GOT3 (cell line): ENCODE data around the gene TNFAIP3.
"Not testable (repeated sequence)": the region's sequence is repeated elsewhere in the genome, so short reads cannot be mapped to it uniquely, and the experiment has no call there.

Source experiments
- DNase-seq: peaks from one replicate; lab custom pipeline; 2025; ENCODE audit warnings: mixed read lengths; lab: John Stamatoyannopoulos, UW

TNFAIP3 gene

DNA sequence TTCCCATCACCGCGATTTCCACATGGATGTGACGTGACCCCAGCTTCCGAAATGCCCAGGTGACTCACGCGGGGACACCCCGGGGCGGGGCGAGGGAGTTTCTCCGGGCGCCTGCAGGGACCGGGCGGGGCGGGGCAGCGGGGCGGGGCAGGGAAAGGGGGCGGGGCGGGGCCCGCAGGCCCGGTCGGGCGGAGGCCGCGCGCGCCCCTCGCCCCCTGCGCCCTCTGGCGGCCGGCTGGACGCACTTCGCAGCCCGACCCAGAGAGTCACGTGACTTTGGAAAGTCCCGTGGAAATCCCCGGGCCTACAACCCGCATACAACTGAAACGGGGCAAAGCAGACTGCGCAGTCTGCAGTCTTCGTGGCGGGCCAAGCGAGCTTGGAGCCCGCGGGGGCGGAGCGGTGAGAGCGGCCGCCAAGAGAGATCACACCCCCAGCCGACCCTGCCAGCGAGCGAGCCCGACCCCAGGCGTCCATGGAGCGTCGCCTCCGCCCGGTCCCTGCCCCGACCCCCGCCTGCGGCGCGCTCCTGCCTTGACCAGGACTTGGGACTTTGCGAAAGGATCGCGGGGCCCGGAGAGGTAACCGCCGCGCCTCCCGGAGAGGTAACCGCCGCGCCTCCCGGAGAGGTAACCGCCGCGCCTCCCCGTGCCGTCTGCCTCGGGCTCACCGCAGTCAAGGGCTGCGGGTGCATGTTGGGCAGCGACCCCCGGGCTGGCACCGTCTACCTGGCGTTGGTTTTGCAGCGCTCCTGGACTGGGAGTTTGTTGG lies at the start of gene TNFAIP3:
Gene TNFAIP3 (plus strand): TSS at position 346 of the 771 bp plus-strand sequence. CDS start 3,969 bp downstream, outside the sequence.
- peak; percentile 87 for DNase-seq

- DNase-seq = no peak
Measured at GRCh38 chr6:137818440-137818839, 48.6 kb upstream of the TNFAIP3 start.

DNA sequence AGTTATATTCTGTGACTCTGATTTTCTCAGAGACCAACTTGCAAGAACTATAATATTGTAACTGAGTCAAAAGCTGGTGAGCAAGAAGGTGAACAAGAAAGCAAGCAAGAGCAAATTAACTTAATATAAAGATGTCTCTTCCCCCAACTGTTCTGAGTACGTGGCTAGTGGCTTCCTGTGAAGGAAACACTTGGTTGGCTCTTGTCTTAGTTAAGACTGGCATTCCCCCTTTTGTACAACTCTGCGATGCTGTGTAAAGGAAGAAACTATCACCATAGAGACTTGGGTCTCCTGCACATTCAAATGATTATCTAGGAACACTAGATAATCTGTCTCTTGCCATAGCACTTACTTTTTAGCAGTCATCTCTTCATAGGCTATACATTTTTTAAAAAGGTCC lies 47.3 kb upstream of the TNFAIP3 start:
- DNase-seq = no peak

- DNase-seq = no peak
Measured at GRCh38 chr6:137820425-137820824, 46.6 kb upstream of the TNFAIP3 start.

DNA sequence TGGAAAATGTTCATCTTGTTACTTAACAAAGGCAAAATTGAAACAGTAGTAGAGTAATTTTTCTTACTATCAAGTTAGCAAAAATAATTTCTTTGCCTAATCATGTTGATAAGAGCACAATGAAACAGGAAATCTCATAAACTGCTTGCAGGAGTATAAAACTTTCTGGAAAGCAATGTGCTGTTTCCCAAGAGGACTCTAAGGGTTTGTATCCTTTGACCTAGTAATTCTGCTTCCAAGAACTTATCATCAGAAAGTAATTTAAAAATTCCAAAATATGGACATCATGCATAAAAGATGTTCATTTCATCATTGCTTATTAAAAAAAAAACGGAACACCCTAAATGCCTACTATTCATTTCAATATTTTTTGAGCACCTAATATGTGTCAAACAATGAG lies 46.1 kb upstream of the TNFAIP3 start:
- no peak for DNase-seq

GRCh38 chr6:137821491-137821890 lies 45.6 kb upstream of the TNFAIP3 start:
- DNase-seq = no peak

GRCh38 chr6:137823826-137824555 lies 43.1 kb upstream of the TNFAIP3 start:
- DNase-seq = no peak

DNA sequence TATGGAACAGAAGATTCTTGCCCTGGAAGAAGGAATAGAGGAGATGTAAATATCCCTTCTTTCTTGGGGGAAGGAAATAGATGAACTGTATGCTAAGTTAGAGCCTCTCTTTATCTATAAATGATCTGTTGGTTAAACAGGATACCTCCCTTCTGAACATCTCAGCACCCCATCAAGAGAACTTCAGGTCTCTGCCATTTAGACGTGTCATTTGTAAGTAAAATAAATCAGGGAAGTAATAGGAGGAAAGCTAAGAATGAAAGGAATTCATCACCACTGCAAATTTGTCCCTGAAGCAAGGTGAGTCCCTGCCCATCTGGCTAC lies 42.5 kb upstream of the TNFAIP3 start:
- DNase-seq = no peak

DNA sequence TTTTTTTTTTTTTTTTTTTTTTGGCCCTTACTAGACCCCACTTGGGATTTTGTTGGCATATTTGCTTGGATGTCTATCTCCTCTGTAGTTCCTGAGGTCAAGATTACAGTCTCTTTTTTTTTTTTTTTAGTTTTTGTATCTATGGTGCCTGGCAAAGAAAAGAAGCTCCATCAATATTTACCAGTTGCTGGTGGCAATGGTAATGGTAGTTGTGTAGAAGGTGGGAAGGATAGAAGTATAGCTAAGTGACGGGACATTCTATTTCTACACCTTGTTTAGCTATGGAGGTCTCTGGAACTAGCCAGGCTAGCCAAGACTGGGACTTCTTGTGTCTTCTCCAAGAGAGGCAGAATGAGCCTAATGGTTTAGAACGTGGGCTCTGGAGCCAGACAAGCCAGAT lies 42.2 kb upstream of the TNFAIP3 start:
- DNase-seq = no peak

- DNase-seq = no peak
Measured at GRCh38 chr6:137827411-137827940, 39.6 kb upstream of the TNFAIP3 start.

- DNase-seq = no peak
Measured at GRCh38 chr6:137827977-137828810, 38.9 kb upstream of the TNFAIP3 start.

- no peak for DNase-seq
Measured at GRCh38 chr6:137829641-137830083, 37.4 kb upstream of the TNFAIP3 start.

- no peak for DNase-seq
Measured at GRCh38 chr6:137830511-137830911, 36.5 kb upstream of the TNFAIP3 start.

DNA sequence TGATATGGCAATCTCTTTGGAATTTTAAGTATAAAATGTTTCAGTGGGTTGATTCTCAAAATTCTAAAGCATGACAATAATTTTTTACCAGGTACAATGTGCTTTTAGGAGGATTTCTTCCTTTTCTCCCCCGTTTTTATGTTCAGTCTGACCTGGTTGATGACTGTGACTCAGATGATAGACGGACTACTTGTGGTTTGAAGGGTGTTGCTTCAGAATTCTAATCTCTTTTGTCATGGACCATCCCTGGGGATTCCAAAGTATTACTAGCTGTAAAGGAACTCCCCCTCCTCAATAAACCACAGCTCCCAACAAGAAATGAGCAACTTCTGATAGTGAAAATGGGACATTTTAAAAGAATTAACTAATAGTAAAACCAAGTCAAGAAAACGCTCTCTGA lies 34.9 kb upstream of the TNFAIP3 start:
- no peak for DNase-seq

GRCh38 chr6:137834508-137834907 lies 32.6 kb upstream of the TNFAIP3 start:
- no peak for DNase-seq

- DNase-seq = no peak
Measured at GRCh38 chr6:137836788-137837187, 30.3 kb upstream of the TNFAIP3 start.

GRCh38 chr6:137838090-137838489 lies 29.0 kb upstream of the TNFAIP3 start:
- not testable (repeated sequence) for DNase-seq

GRCh38 chr6:137838597-137838996 lies 28.5 kb upstream of the TNFAIP3 start:
- DNase-seq = not testable (repeated sequence)

DNA sequence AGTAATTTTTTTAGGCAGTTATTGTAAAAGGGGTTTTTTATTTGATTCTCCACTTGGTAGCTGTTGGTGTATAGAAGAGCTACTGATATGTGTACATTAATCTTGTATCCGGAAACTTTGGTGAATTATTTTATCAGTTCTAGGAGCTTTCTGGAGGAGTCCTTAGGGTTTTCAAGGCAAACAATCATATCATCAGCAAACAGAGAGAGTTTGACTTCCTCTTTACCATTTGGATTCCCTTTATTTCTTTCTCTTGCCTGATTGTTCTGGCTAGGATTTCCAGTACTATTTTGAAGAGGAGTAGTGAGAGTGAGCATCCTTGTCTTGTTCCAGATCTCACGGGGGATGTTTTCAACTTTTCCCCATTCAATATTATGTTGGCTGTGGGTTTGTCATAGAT lies 28.0 kb upstream of the TNFAIP3 start:
- DNase-seq = no peak

- DNase-seq = no peak
Measured at GRCh38 chr6:137840252-137840651, 26.8 kb upstream of the TNFAIP3 start.

GRCh38 chr6:137843211-137843610 lies 23.8 kb upstream of the TNFAIP3 start:
- no peak for DNase-seq

GRCh38 chr6:137844327-137844726 lies 22.7 kb upstream of the TNFAIP3 start:
- not testable (repeated sequence) for DNase-seq
